Tibial artery (tissue), 4 donors: ENCODE measurements around the gene ACY1.

ENCODE experiments used
- DNase-seq, 2 donors: peaks; one replicate each; pipeline ENCODE4 v3.0.0-alpha.2; 2019
- H3K27ac ChIP-seq, 2 donors: fragments of 200-600 bp; sonication (generic) in 1 of 2; 1 replicate in 1 of 2; 2 replicates in 1 of 2; pipeline ENCODE4 v1.5.1; 2018 to 2019; ENCODE audit warnings: mild to moderate bottlenecking in 1 of 2
- H3K27me3 ChIP-seq, 2 donors: fragments of 200-600 bp; sonication (generic) in 1 of 2; one replicate each; pipeline versions ENCODE4 v1.5.1 to v1.6.0; 2016 to 2019
- H3K36me3 ChIP-seq, 3 donors: fragments of 200-600 bp; sonication (generic) in 2 of 3; one replicate each; pipeline ENCODE4 v1.5.1; 2016 to 2019; ENCODE audit warnings: mild to moderate bottlenecking in 2 of 3
- H3K4me1 ChIP-seq, 4 donors: fragments of 200-600 bp; sonication (generic) in 2 of 4; 1 replicate in 3 of 4; 2 replicates in 1 of 4; pipeline ENCODE4 v1.5.1; 2016 to 2019
- H3K4me3 ChIP-seq, 2 donors: fragments of 200-600 bp; sonication (generic) in 1 of 2; 1 replicate in 1 of 2; 2 replicates in 1 of 2; pipeline ENCODE4 v1.5.1; 2018 to 2019; ENCODE audit warnings: mild to moderate bottlenecking in 2 of 2
- H3K9me3 ChIP-seq, 3 donors: fragments of 200-600 bp; sonication (generic) in 1 of 3; one replicate each; pipeline ENCODE4 v1.5.1; 2016 to 2019
- CTCF ChIP-seq, 2 experiments: fragments of 200-600 bp in 1 of 2; fragments of 450-650 bp in 1 of 2; IDR thresholded peaks; one replicate each; pipeline ENCODE4 v1.5.1; 2017 to 2019; ENCODE audit warnings: antibody characterized with exemption in 2 of 2, mild to moderate bottlenecking in 1 of 2, moderate library complexity in 1 of 2
- intact Hi-C: fragments of 100-400 bp; cut with DNase I; formaldehyde crosslinking; loops from one replicate; pipeline ENCODE4 v1.15.0; 2023; ENCODE audit warnings: low total_unique reads

ACY1 gene

GRCh38 chr3:52034651-52035050 is 51.3 kb downstream of the ACY1 start:
- H3K9me3 ChIP-seq: no peaks in the 10 kb centered on the region
- intact Hi-C loops: no loop called here
- no peak for TF ChIP-seq CTCF (IDR thresholded peaks at IDR 0.05)
- H3K27ac ChIP-seq: no peak overlapping the region
- H3K27me3 ChIP-seq: no peaks in the 10 kb centered on the region
- H3K36me3 ChIP-seq: no peaks in the 10 kb centered on the region
- no peak for DNase-seq
- peaks cover 0 to 2% (median 0%) of the 10 kb centered on the region in 4 donors for H3K4me1 ChIP-seq
- no peak overlapping the region for H3K4me3 ChIP-seq

GRCh38 chr3:52036222-52036694 is 52.9 kb downstream of the ACY1 start:
- Histone ChIP-seq H3K9me3 (no peaks in the 10 kb centered on the region), H3K4me1 (peaks cover 0 to 13% (median 4%) of the 10 kb centered on the region in 4 donors), H3K4me3 (no peak overlapping the region), H3K27ac (no peak overlapping the region), H3K27me3 (no peaks in the 10 kb centered on the region), H3K36me3 (no peaks in the 10 kb centered on the region)
- intact Hi-C loops: no loop called here
- no peak for TF ChIP-seq CTCF (IDR thresholded peaks at IDR 0.05)
- no peak for DNase-seq

- H3K9me3 ChIP-seq: no peaks in the 10 kb centered on the region
- H3K4me3 ChIP-seq: no peak overlapping the region
- H3K27ac ChIP-seq: no peak overlapping the region
- peaks cover 0 to 13% (median 4%) of the 10 kb centered on the region in 4 donors for H3K4me1 ChIP-seq
- H3K27me3 ChIP-seq: no peaks in the 10 kb centered on the region
- no peaks in the 10 kb centered on the region for H3K36me3 ChIP-seq
- no peak for DNase-seq
- intact Hi-C loops: no loop called here
- TF ChIP-seq CTCF (IDR thresholded peaks at IDR 0.05): no peak
Observed at GRCh38 chr3:52036829-52037228, 53.5 kb downstream of the ACY1 start.

GRCh38 chr3:52037291-52037690 is 54.0 kb downstream of the ACY1 start:
- no peak for DNase-seq
- Histone ChIP-seq H3K4me3 (no peak overlapping the region), H3K27me3 (no peaks in the 10 kb centered on the region), H3K4me1 (peaks cover 0 to 13% (median 4%) of the 10 kb centered on the region in 4 donors), H3K27ac (no peak overlapping the region), H3K9me3 (no peaks in the 10 kb centered on the region), H3K36me3 (no peaks in the 10 kb centered on the region)
- intact Hi-C loops: no loop called here
- no peak for TF ChIP-seq CTCF (IDR thresholded peaks at IDR 0.05)

- H3K4me3 ChIP-seq: no peak overlapping the region
- intact Hi-C loops: no loop called here
- peaks cover 0 to 13% (median 4%) of the 10 kb centered on the region in 4 donors for H3K4me1 ChIP-seq
- H3K9me3 ChIP-seq: no peaks in the 10 kb centered on the region
- TF ChIP-seq CTCF (IDR thresholded peaks at IDR 0.05): no peak
- H3K27ac ChIP-seq: no peak overlapping the region
- no peaks in the 10 kb centered on the region for H3K27me3 ChIP-seq
- DNase-seq: no peak
- H3K36me3 ChIP-seq: no peaks in the 10 kb centered on the region
Observed at GRCh38 chr3:52038227-52038626, 54.9 kb downstream of the ACY1 start.
